IPS-20b (cell line): ENCODE measurements around the gene CRTAP.

Experiments used
- H3K27ac ChIP-seq: one replicate; pipeline ENCODE4 v1.5.1; 2013; ENCODE audit warnings: low read length
- H3K27me3 ChIP-seq: 2 replicates; pipeline ENCODE4 v1.6.1; 2013; ENCODE audit warnings: mild to moderate bottlenecking, low read length, inconsistent platforms; ENCODE audit not compliant: insufficient read depth
- H3K36me3 ChIP-seq: 2 replicates; pipeline ENCODE4 v1.6.1; 2013; ENCODE audit warnings: low read depth, mild to moderate bottlenecking, inconsistent platforms, low read length, moderate library complexity; ENCODE audit not compliant: insufficient read depth
- H3K4me1 ChIP-seq: 2 replicates; pipeline ENCODE4 v1.6.1; 2013; ENCODE audit warnings: mild to moderate bottlenecking, control low read depth, inconsistent platforms, low read length, moderate library complexity; ENCODE audit not compliant: insufficient read depth
- H3K4me3 ChIP-seq: 2 replicates; pipeline ENCODE4 v1.5.1; 2013; ENCODE audit warnings: mild to moderate bottlenecking, low read length, inconsistent platforms
- H3K9ac ChIP-seq: 2 replicates; pipeline ENCODE4 v1.6.1; 2013; ENCODE audit warnings: low read depth, mild to moderate bottlenecking, inconsistent platforms, low read length, moderate library complexity
- H3K9me3 ChIP-seq: 2 replicates; pipeline ENCODE4 v1.6.1; 2013; ENCODE audit warnings: mild to moderate bottlenecking, low read depth, low read length, inconsistent platforms; ENCODE audit not compliant: insufficient read depth

CRTAP gene

DNA sequence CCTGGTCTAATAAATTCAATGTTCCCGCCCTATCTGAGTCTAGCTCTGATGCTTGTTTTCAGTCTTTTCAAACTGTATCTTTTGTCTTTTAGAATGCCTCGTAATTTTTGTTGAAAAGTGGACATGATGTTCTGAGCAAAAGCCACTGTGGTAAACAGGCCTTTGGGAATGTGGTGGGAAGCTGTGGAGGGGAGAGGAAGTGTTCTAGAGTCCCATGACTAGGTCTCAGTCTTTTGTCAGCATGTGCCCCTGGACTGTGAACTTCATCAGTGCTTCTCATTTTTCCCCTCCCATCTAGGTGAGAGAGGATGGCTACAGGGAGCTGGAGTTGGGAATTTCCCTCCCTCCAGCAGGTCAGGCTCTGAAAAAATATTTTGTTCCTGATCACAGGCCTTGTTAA is 71.0 kb downstream of the CRTAP start:
- Histone ChIP-seq H3K9me3 (no peaks in the 10 kb centered on the region), H3K27ac (no peak overlapping the region), H3K36me3 (no peaks in the 10 kb centered on the region), H3K27me3 (no peaks in the 10 kb centered on the region), H3K4me3 (no peak overlapping the region), H3K4me1 (no peaks in the 10 kb centered on the region), H3K9ac (no peak overlapping the region)

DNA sequence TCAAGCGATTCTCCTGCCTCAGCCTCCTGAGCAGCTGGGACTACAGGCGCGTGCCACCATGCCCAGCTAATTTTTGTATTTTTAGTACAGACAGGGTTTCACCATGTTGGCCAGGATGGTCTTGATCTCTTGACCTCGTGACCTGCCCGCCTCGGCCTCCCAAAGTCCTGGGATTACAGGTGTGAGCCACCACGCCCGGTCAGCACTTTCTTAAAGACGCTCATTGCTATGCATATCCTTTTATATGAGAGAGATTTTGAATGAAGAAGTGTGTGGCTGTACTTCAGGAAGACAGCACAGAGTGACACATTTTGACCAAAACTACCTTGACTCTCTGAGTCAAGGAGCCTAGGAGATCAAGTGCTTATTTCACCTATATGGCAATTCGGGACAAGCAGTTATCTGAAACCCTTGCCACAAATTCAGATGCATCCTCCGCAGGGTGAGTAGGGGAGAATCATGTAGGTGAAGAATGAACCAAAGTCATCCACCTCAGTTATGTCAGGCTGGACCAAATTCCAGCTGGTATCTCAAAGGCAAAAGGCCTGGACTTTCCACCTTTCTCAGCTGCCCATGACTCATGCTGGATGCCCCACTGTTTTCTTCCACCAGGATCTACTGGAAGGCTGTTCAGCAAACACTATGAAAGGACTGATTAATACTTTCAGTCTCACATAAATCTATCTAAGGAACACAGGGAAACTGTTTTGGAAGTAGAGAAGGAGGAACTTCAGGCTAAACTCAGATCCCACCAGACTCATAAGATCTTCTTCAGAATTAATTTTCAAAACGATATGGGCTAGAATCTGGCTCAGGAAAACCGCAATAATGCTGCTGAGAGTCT is 72.9 kb downstream of the CRTAP start:
- Histone ChIP-seq H3K27ac (no peak overlapping the region), H3K36me3 (no peaks in the 10 kb centered on the region)

DNA sequence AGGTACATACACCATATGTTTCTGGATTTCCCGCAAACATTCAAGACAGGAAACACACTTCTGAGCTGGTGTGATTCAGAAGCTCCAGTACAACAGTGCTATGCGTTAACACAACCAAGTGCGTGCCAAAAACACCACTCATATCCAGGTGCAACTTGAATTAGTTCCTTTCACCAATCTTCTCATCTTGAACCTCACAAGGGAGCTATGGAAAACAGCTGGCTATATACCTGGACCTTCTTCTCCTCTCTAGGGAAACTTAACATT is 73.5 kb downstream of the CRTAP start:
- Histone ChIP-seq H3K9ac (no peak overlapping the region), H3K27ac (no peak overlapping the region), H3K36me3 (no peaks in the 10 kb centered on the region), H3K9me3 (no peaks in the 10 kb centered on the region), H3K27me3 (no peaks in the 10 kb centered on the region), H3K4me3 (no peak overlapping the region), H3K4me1 (no peaks in the 10 kb centered on the region)

More for the DNA sequence above, 72.9 kb downstream of the CRTAP start:
- Histone ChIP-seq H3K9me3 (no peaks in the 10 kb centered on the region), H3K4me1 (no peaks in the 10 kb centered on the region), H3K9ac (no peak overlapping the region), H3K27me3 (no peaks in the 10 kb centered on the region), H3K4me3 (no peak overlapping the region)

DNA sequence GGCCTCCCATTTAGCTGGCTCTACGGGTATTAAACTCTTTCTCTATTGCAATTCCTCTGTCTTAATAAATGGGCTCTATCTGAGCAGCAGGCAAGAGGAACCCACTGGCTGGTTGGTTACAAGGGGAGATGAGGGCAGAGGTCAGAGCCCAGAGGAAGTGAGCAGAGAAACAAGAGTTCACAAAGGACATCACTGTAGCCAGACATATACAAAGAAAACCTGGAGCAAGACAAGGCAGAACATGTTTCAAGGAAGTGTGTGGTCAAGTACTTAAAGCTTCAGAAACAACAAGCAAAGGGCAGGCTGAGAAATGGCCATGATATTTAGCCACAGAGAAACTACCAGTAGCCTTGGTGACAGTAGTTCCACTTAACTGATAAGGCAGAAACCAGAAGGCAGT is 80.5 kb downstream of the CRTAP start:
- no peak overlapping the region for H3K9ac ChIP-seq
- no peak overlapping the region for H3K4me3 ChIP-seq
- no peaks in the 10 kb centered on the region for H3K36me3 ChIP-seq
- no peak overlapping the region for H3K27ac ChIP-seq
- no peaks in the 10 kb centered on the region for H3K4me1 ChIP-seq
- no peaks in the 10 kb centered on the region for H3K9me3 ChIP-seq
- H3K27me3 ChIP-seq, result no peaks in the 10 kb centered on the region

DNA sequence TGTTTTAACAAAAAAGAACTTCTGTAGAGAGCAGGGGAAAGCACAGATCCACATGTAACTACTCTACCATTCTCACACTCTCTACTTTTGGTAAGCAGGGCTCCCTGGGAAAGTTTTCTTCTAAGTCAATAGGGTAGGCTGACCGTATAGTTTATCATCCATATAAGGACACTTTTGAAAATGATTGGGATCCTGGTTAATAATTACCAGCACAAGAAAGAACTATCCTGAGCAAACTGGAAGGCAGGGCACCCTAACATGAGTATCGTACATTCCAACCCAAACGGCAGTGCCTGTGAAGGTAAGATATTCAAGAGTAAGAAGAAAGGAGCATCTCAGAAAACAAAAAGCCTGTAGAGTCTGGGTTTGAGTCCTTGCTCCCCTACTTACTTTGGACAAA is 82.7 kb downstream of the CRTAP start:
- Histone ChIP-seq H3K27ac (no peak overlapping the region), H3K27me3 (no peaks in the 10 kb centered on the region), H3K9me3 (no peaks in the 10 kb centered on the region), H3K4me3 (no peak overlapping the region), H3K9ac (no peak overlapping the region), H3K4me1 (no peaks in the 10 kb centered on the region), H3K36me3 (no peaks in the 10 kb centered on the region)
